ENCODE results near the gene PKNOX1.
"Not testable (repeated sequence)": the region's sequence is repeated elsewhere in the genome, so short reads cannot be mapped to it uniquely, and the experiment has no call there.

- not testable (repeated sequence) for TF ChIP-seq CTCF, POLR2A (IDR thresholded peaks at IDR 0.05)
Observed at GRCh38 chr21:43065991-43066390, 91.6 kb downstream of the PKNOX1 start.
